Measurements from ENCODE around the gene CAPN2.
"Not testable (repeated sequence)": the region's sequence is repeated elsewhere in the genome, so short reads cannot be mapped to it uniquely, and the experiment has no call there.

CAPN2 gene

GRCh38 chr1:223739366-223740037, 27.2 kb downstream of the CAPN2 start:
- DNase-seq = no peak

GRCh38 chr1:223740038-223740736, 27.8 kb downstream of the CAPN2 start:
- not testable (repeated sequence) for DNase-seq

- DNase-seq = no peak
Observed at GRCh38 chr1:223741861-223742260, 29.5 kb downstream of the CAPN2 start.

GRCh38 chr1:223742856-223743517, 30.6 kb downstream of the CAPN2 start:
- peak; percentile 51 for DNase-seq

- DNase-seq = no peak
Observed at GRCh38 chr1:223745731-223746130, 33.4 kb downstream of the CAPN2 start.

DNA sequence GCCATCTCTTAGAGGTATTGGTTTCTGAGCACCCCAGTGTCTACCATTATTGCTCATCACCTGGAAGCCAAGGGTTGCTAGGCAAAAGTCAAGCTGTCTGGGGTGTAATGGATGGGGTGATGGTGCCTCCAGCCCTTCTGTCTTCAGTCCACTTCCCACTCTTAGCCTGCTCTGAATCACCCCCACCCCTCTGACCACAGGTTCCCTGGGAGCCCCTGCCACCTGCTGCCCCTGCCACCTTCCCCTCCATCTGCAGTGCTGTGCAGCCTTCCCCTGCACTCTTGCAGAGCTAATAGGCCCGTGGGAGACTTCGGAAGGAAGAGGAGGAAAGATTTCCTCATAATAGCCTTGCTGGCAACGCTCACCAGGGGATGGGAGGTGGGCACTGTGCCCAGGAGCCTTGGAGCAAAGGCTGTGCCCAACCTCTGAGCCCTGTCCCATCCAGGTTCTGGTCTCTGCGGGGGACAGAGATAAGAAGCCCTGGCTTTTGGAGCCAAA, 35.5 kb downstream of the CAPN2 start:
- peak; percentile 59 for DNase-seq

DNA sequence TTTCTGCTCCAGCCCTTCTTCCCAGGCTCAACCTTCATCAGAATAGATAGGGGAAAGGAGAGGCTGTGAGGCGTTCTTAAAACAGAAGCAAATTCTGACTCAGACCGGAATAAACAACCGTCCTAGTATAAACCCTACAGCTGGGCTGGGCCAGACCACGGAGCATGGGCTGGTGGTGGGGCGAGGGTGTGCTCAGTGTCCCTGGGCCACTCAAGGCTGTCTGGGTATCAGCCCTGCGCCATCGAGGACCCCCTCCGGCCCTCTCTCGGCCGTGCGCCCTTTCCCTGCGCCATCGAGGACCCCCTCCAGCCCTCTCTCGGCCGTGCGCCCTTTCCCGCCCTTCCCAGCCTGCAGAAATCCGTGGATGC, 36.0 kb downstream of the CAPN2 start:
- peak; percentile 77 for DNase-seq

- peak; percentile 86 for DNase-seq
Observed at GRCh38 chr1:223748773-223749733, 36.7 kb downstream of the CAPN2 start.

DNA sequence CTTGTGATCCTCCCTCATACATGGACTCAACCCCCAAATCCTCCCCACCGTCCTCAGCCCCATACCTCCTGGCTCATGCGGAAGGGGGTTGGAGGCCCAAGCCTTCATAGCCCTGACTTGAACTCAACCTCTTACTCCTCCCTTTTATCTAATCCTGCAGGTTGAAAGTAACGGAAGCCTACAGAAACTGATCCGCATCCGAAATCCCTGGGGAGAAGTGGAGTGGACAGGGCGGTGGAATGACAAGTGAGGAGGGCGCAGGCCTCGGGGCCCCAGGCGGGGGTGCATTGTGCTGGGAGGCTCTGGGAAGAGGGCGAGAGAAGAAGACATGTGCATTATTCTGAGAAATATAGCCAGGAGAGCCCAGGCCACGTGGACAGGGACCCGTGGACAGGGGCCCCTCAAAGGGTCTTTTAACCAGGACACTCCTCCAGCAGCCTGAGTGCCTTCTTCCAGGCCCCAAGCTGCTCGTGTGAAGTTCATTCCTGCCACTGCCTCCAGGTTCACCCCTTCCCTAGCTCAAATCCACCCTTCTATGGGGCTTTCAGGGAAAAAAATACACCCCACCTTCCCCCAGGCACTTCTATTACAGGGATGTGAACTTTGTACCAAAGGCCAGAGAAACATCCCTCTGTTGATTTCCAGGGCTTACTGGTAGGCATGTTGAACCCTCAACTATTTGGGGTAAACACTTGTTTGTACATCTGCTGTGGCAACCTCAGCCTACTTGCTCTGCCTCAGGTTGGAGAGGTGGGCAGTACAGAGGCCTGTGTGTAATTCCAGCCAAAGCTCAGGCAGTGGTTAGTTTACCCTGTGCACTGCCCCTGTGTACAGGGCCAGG, 38.6 kb downstream of the CAPN2 start:
- DNase-seq = no peak

DNA sequence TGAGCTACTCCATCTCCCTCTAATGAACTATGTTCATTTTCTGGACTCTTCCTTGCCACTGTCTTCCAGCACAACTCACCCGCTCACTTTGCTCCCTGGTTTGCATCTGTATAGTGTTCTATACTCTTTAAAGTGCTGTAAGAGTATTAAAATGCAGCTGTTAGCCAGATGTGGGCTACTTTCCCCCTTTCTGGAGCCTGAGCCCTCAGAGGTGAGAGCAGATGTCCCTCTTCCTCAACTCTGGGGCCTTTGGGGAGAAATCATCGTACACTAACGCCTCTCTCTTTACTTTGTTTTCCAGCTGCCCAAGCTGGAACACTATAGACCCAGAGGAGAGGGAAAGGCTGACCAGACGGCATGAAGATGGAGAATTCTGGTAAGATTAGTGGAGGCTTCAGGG, 39.4 kb downstream of the CAPN2 start:
- DNase-seq = no peak

DNA sequence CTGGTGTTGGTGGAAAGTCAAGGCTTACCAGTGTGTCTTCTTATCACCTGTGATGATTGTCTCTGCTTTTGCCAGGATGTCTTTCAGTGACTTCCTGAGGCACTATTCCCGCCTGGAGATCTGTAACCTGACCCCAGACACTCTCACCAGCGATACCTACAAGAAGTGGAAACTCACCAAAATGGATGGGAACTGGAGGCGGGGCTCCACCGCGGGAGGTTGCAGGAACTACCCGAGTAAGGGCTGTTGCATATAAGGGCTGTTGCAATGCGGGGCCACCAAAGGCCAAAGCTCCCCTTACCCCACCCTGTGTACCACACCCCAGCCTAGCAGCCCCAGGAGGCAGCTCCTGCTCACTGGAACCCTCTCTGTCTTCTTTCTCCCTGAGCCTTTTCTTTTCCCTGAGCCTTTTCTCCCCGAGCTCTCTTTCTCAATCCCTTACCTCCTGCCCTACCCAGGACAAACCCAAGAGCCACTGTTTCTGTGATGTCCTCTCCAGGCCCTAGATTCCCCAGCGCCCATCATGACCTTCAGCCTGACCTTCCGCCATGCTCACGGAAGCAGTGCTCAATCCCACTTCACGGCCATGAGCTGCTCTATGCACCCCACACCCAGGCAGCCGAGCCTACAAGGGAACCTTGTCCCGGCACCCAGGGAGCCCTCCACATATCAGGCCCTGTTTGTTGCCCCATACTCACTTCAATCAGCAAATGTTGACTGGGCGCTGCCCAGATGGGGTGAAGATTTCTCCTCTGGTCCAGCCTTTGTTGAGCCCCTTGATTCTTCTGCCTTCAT, 40.6 kb downstream of the CAPN2 start:
- no peak for DNase-seq

GRCh38 chr1:223754681-223755431, 42.5 kb downstream of the CAPN2 start:
- no peak for DNase-seq

DNA sequence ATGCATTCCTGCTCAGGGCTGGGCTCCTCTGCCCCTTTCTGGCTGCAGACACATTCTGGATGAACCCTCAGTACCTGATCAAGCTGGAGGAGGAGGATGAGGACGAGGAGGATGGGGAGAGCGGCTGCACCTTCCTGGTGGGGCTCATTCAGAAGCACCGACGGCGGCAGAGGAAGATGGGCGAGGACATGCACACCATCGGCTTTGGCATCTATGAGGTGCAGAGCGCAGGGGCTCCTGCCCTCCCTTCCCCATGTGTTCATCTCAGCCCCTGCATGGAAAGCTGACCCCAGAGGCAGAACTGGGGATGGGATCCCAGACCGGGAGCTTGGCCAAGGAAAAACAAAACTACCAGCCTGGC, 43.1 kb downstream of the CAPN2 start:
- no peak for DNase-seq

GRCh38 chr1:223755992-223756775, 43.8 kb downstream of the CAPN2 start:
- no peak for DNase-seq

GRCh38 chr1:223756806-223757700, 44.7 kb downstream of the CAPN2 start:
- DNase-seq = no peak

DNA sequence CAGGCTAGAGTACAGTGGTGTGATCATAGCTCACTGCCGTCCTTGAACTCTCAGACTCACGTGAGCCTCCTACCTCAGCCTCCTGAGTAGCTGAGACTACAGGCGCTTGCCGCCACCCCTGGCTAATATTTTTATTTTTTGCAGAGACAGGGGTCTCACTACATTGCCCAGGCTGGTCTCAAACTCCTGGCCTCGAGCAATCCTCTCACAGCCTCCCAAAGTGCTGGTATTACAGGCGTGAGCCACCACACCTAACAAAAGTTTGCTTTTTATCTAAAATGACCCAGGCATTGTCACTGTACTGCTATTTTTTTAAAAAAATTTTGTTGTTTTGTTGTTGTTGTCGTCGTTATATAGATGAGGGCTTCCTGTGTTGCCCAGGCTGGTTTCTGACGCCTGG, 46.4 kb downstream of the CAPN2 start:
- DNase-seq = no peak

DNA sequence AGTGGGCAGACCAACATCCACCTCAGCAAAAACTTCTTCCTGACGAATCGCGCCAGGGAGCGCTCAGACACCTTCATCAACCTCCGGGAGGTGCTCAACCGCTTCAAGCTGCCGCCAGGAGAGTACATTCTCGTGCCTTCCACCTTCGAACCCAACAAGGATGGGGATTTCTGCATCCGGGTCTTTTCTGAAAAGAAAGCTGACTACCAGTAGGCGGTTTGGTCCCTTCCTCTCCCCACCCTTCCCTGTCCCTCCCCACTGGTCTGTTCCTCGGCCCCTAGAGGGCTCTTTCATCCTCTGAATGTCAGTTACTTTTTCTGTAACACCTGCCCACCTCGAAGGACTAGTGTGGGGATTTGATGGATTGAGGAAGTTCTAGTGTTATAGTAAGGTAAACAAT, 46.9 kb downstream of the CAPN2 start:
- DNase-seq = peak; percentile 45

DNA sequence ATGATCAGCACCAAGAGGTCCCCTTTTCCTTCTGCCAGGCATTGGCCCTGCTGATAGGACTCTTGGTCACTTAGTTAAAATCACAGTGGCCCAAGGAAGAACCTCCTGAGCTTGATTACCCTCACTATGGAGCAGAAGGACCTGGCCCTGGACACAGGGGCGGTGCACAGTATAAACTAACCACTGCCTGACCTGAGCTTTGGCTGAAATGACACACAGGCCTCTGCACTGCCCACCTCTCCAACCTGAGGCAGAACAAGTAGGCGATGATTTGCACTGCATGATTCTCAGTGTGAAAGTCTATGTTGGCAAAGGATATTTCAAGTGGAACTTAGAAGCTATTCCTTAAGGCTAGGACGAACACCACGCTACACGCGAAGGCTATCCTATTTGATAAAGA, 48.5 kb downstream of the CAPN2 start:
- DNase-seq = no peak

All from DMS53 (cell line).